Mammary epithelial cell (primary cell): Measurements from ENCODE around the gene SEC63.

Source experiments
- CTCF ChIP-seq, 2 donors: IDR thresholded peaks in 1 of 2; conservative IDR thresholded peaks in 1 of 2; 2 replicates each; pipeline ENCODE4 v1.5.1; 2011 to 2012; ENCODE audit warnings: inconsistent platforms in 2 of 2, low read length in 2 of 2, mild to moderate bottlenecking in 2 of 2, control low read depth in 1 of 2, low read depth in 1 of 2; ENCODE audit not compliant: insufficient read depth in 1 of 2; ENCODE audit errors: extremely low read depth in 1 of 2
- EZH2 ChIP-seq: IDR thresholded peaks from 2 replicates; pipeline ENCODE4 v1.6.1; 2012; ENCODE audit warnings: low read length, inconsistent platforms, borderline replicate concordance

- TF ChIP-seq CTCF (conservative IDR thresholded peaks at IDR 0.05 in 1 of 2, IDR thresholded peaks at IDR 0.05 in 1 of 2; ENCODE audit: extremely low read depth in 1 of 2, insufficient read depth in 1 of 2, low read depth in 1 of 2, low read length in 2 of 2) (no peak), EZH2 (no peak)
Observed at GRCh38 chr6:107985701-107986100, 27.7 kb upstream of the SEC63 start.
